Liver (tissue), 9 donors: ENCODE measurements around the gene SMPD3. TPM values are rescaled to one million over a fixed set of nuclear protein-coding genes. Genes with fewer than 3 reads are reported as not detected.

Experiments
- DNase-seq: peaks from one replicate; pipeline ENCODE4 v3.0.0-alpha.2; 2017; ENCODE audit warnings: low spot score
- H3K27ac ChIP-seq, 2 donors: one replicate each; pipeline ENCODE4 v1.7.0; 2013; ENCODE audit warnings: inconsistent platforms in 2 of 2, low read length in 2 of 2, control low read depth in 1 of 2, low read depth in 1 of 2, mild to moderate bottlenecking in 1 of 2
- H3K27me3 ChIP-seq, 4 donors: one replicate each; pipeline versions ENCODE4 v1.6.1 to v1.7.0; 2013; ENCODE audit warnings: low read length in 3 of 4, inconsistent platforms in 1 of 4, mild to moderate bottlenecking in 1 of 4, moderate library complexity in 1 of 4; ENCODE audit not compliant: control insufficient read depth in 4 of 4, insufficient read depth in 4 of 4
- H3K36me3 ChIP-seq, 4 donors: one replicate each; pipeline versions ENCODE4 v1.6.1 to v1.7.0; 2013; ENCODE audit warnings: low read length in 3 of 4, mild to moderate bottlenecking in 3 of 4, low read depth in 1 of 4, moderate library complexity in 1 of 4; ENCODE audit not compliant: control insufficient read depth in 4 of 4, insufficient read depth in 3 of 4
- H3K4me1 ChIP-seq, 4 donors: one replicate each; pipeline versions ENCODE4 v1.6.1 to v1.7.0; 2013; ENCODE audit warnings: low read length in 3 of 4, mild to moderate bottlenecking in 3 of 4, moderate library complexity in 1 of 4; ENCODE audit not compliant: control insufficient read depth in 4 of 4, insufficient read depth in 4 of 4
- H3K4me3 ChIP-seq, 3 donors: one replicate each; pipeline versions ENCODE4 v1.6.1 to v1.7.0; 2013; ENCODE audit warnings: low read length in 3 of 3, control low read depth in 1 of 3, low read depth in 1 of 3, mild to moderate bottlenecking in 1 of 3
- H3K9ac ChIP-seq, 2 donors: one replicate each; pipeline ENCODE4 v1.7.0; 2013; ENCODE audit warnings: low read length in 2 of 2, mild to moderate bottlenecking in 2 of 2, moderate library complexity in 2 of 2, control low read depth in 1 of 2, low read depth in 1 of 2
- H3K9me3 ChIP-seq, 4 donors: one replicate each; pipeline versions ENCODE4 v1.6.1 to v1.7.0; 2013; ENCODE audit warnings: low read length in 3 of 4; ENCODE audit not compliant: control insufficient read depth in 4 of 4
- ATF3 ChIP-seq: IDR thresholded peaks from 2 replicates; pipeline ENCODE4 v1.6.1; 2016; ENCODE audit warnings: antibody characterized with exemption
- CTCF ChIP-seq: fragments of 150-350 bp; IDR thresholded peaks from 2 replicates; pipeline ENCODE4 v1.5.1; 2017; ENCODE audit warnings: improper control_type of control experiment, low read depth, low read length; ENCODE audit not compliant: missing input control
- EGR1 ChIP-seq, 2 donors: IDR thresholded peaks; 2 replicates each; pipeline ENCODE4 v1.6.1; 2016 to 2018; ENCODE audit warnings: antibody characterized with exemption in 2 of 2, low read depth in 2 of 2
- FOXA1 ChIP-seq: IDR thresholded peaks from 2 replicates; pipeline ENCODE4 v1.6.1; 2016; ENCODE audit warnings: antibody characterized with exemption
- FOXA2 ChIP-seq: IDR thresholded peaks from 2 replicates; pipeline ENCODE4 v1.6.1; 2016; ENCODE audit warnings: antibody characterized with exemption
- GABPA ChIP-seq, 2 donors: IDR thresholded peaks in 1 of 2; conservative IDR thresholded peaks in 1 of 2; 2 replicates each; pipeline ENCODE4 v1.6.1; 2016; ENCODE audit warnings: antibody characterized with exemption in 2 of 2, mild to moderate bottlenecking in 1 of 2, moderate library complexity in 1 of 2
- HNF4A ChIP-seq, 2 donors: conservative IDR thresholded peaks; 2 replicates each; pipeline ENCODE4 v1.6.1; 2016; ENCODE audit warnings: antibody characterized with exemption in 2 of 2, mild to moderate bottlenecking in 2 of 2
- HNF4G ChIP-seq: IDR thresholded peaks from 2 replicates; pipeline ENCODE4 v1.6.1; 2016; ENCODE audit warnings: antibody characterized with exemption
- JUND ChIP-seq, 2 donors: IDR thresholded peaks; 2 replicates each; pipeline ENCODE4 v1.6.1; 2016; ENCODE audit warnings: antibody characterized with exemption in 2 of 2
- MAX ChIP-seq: IDR thresholded peaks from 2 replicates; pipeline ENCODE4 v1.6.1; 2016; ENCODE audit warnings: antibody characterized with exemption
- NR2F2 ChIP-seq: IDR thresholded peaks from 2 replicates; pipeline ENCODE4 v1.6.1; 2016; ENCODE audit warnings: antibody characterized with exemption
- RAD21 ChIP-seq, 2 donors: IDR thresholded peaks; 2 replicates each; pipeline ENCODE4 v1.6.1; 2016; ENCODE audit warnings: antibody characterized with exemption in 2 of 2, mild to moderate bottlenecking in 2 of 2
- REST ChIP-seq: IDR thresholded peaks from 2 replicates; pipeline ENCODE4 v1.6.1; 2016; ENCODE audit warnings: antibody characterized with exemption, mild to moderate bottlenecking
- YY1 ChIP-seq: IDR thresholded peaks from 2 replicates; pipeline ENCODE4 v1.6.1; 2016; ENCODE audit warnings: antibody characterized with exemption, mild to moderate bottlenecking
- WGBS: extraction: QIAGEN DNeasy Blood & Tissue Kit; methylation state at CpG from one replicate; pipeline ENCODE4 v1.1.7; 2013; 5-methylcytosine and 5-hydroxymethylcytosine counted together
- polyA plus RNA-seq, 2 donors: library from polyadenylated mRNA; stranded (reverse) in 1 of 2; unstranded in 1 of 2; fragments of 200-250 nt in 1 of 2; fragments of >200 nt in 1 of 2; fragmentation: Nextera tagmentation in 1 of 2; extraction: Ambion mirVana in 1 of 2; gene quantifications; one replicate each; pipeline versions ENCODE4 v1.2.1 to v1.2.3, GENCODE V29; 2013 to 2015
- total RNA-seq, 2 donors: library from RNA; depleted of rRNA; stranded (reverse); fragments of >200 nt; gene quantifications; one replicate each; pipeline ENCODE4 v1.2.3, GENCODE V29; 2014
- donor health status: healthy.
- donor health status: healthy.
- donor health status: healthy.
- donor health status: healthy.
- donor health status: healthy.

The SMPD3 gene
- total and polyA plus RNA-seq, 4 donors, result 0.33 to 10.6 (median 2.7) TPM

- TF ChIP-seq GABPA (IDR thresholded peaks at IDR 0.05 in 1 of 2, conservative IDR thresholded peaks at IDR 0.05 in 1 of 2), result no peak
Measured at GRCh38 chr16:68345351-68345810, 102.9 kb downstream of the SMPD3 start (continued).

GRCh38 chr16:68344252-68344651 lies 104.1 kb downstream of the SMPD3 start:
- Histone ChIP-seq H3K36me3 (peaks cover 12 to 49% (median 31%) of the 10 kb centered on the region in 4 donors), H3K27me3 (no peaks in the 10 kb centered on the region), H3K27ac (no peak overlapping the region), H3K4me1 (peaks cover 2 to 20% (median 17%) of the 10 kb centered on the region in 4 donors), H3K4me3 (no peak overlapping the region), H3K9ac (no peak overlapping the region), H3K9me3 (no peaks in the 10 kb centered on the region)
- TF ChIP-seq JUND (IDR thresholded peaks at IDR 0.05), result no peak
- no peak for DNase-seq
- WGBS, result 93% methylated on average over 11 of the region's 11 CpGs

- H3K27ac ChIP-seq, result no peak overlapping the region
- TF ChIP-seq RAD21 (IDR thresholded peaks at IDR 0.05), result no peak
- no peak for TF ChIP-seq FOXA2
- no peak for TF ChIP-seq ATF3
- no peak for TF ChIP-seq EGR1 (IDR thresholded peaks at IDR 0.05; ENCODE audit: low read depth in 2 of 2)
- TF ChIP-seq YY1, result no peak
- TF ChIP-seq FOXA1, result no peak
- no peak for TF ChIP-seq HNF4G
- no peak for TF ChIP-seq GABPA (IDR thresholded peaks at IDR 0.05 in 1 of 2, conservative IDR thresholded peaks at IDR 0.05 in 1 of 2)
- TF ChIP-seq NR2F2, result no peak
- TF ChIP-seq REST, result no peak
- TF ChIP-seq JUND (IDR thresholded peaks at IDR 0.05), result no peak
- TF ChIP-seq MAX, result no peak
- TF ChIP-seq HNF4A (conservative IDR thresholded peaks at IDR 0.05), result no peak
- peaks cover 2 to 20% (median 17%) of the 10 kb centered on the region in 4 donors for H3K4me1 ChIP-seq
- no peaks in the 10 kb centered on the region for H3K27me3 ChIP-seq
- no peak for DNase-seq
- H3K4me3 ChIP-seq, result no peak overlapping the region
- peaks cover 8 to 53% (median 34%) of the 10 kb centered on the region in 4 donors for H3K36me3 ChIP-seq
- no peak overlapping the region for H3K9ac ChIP-seq
- WGBS, result 96% methylated on average over 7 of the region's 7 CpGs
- H3K9me3 ChIP-seq, result no peaks in the 10 kb centered on the region
Measured at GRCh38 chr16:68343137-68343536, 105.2 kb downstream of the SMPD3 start.

- TF ChIP-seq REST (no peak), CTCF (no peak), GABPA (IDR thresholded peaks at IDR 0.05 in 1 of 2, conservative IDR thresholded peaks at IDR 0.05 in 1 of 2) (no peak), FOXA1 (no peak), FOXA2 (no peak), HNF4A (conservative IDR thresholded peaks at IDR 0.05) (no peak), NR2F2 (no peak), JUND (IDR thresholded peaks at IDR 0.05) (no peak)
- no peak overlapping the region for H3K9ac ChIP-seq
- no peak overlapping the region for H3K27ac ChIP-seq
- H3K9me3 ChIP-seq, result no peaks in the 10 kb centered on the region
- H3K4me3 ChIP-seq, result no peak overlapping the region
- peaks cover 10 to 53% (median 32%) of the 10 kb centered on the region in 4 donors for H3K36me3 ChIP-seq
- peaks cover 2 to 20% (median 17%) of the 10 kb centered on the region in 4 donors for H3K4me1 ChIP-seq
- no peaks in the 10 kb centered on the region for H3K27me3 ChIP-seq
- WGBS, result 95% methylated on average over 7 of the region's 7 CpGs
- no peak for DNase-seq
Measured at GRCh38 chr16:68342620-68343019, 105.7 kb downstream of the SMPD3 start.
